Right ventricle myocardium superior (tissue), 1 donor: ENCODE data around the gene DYRK1A. TPM values are rescaled to one million over a fixed set of nuclear protein-coding genes. Genes with fewer than 3 reads are reported as not detected.
"Not testable (repeated sequence)": the region's sequence is repeated elsewhere in the genome, so short reads cannot be mapped to it uniquely, and the experiment has no call there.

ENCODE experiments used
- ATAC-seq: fragments of 200-7000 bp; cut with Tn5 transposase; one replicate; pipeline ENCODE4 v1.9.1; 2020; ENCODE audit warnings: mild to moderate bottlenecking; ENCODE audit not compliant: poor library complexity
- DNase-seq: peaks from one replicate; pipeline ENCODE4 v3.0.0-alpha.2; 2020
- intact Hi-C: fragments of 100-400 bp; cut with DNase I; formaldehyde crosslinking; loops from one replicate; pipeline ENCODE4 v1.11.2; 2022
- total RNA-seq: library from RNA; stranded (reverse); fragmentation: NEBNext Ultra II Directional; extraction: Animal tissue kit (Norgen Biotek cat#: 25700); gene quantifications from one replicate; pipeline ENCODE4 v1.2.1, GENCODE V29; 2021
- donor health status: DM: no; HTN: yes; CAD: no; lungs with severe emphysema.

DYRK1A gene
- total RNA-seq, 1 donor from 2014 or later: 62.7 TPM

- no peak for DNase-seq
- intact Hi-C loops: no loop called here
- no peak for ATAC-seq
Measured at GRCh38 chr21:37496972-37497371, 130.4 kb downstream of the DYRK1A start.

- intact Hi-C loops: no loop called here
- DNase-seq (no peak), ATAC-seq (no peak)
Measured at GRCh38 chr21:37498664-37499063, 132.1 kb downstream of the DYRK1A start.

- intact Hi-C loops: no loop called here
- DNase-seq (no peak), ATAC-seq (no peak)
Measured at GRCh38 chr21:37502947-37503346, 136.4 kb downstream of the DYRK1A start.

- ATAC-seq (no peak), DNase-seq (no peak)
- intact Hi-C loops: no loop called here
Measured at GRCh38 chr21:37503848-37504467, 137.4 kb downstream of the DYRK1A start.

GRCh38 chr21:37505963-37506362 lies 139.4 kb downstream of the DYRK1A start:
- intact Hi-C loops: no loop called here

GRCh38 chr21:37507716-37508115 lies 141.1 kb downstream of the DYRK1A start:
- DNase-seq: no peak
- no peak for ATAC-seq
- intact Hi-C loops: no loop called here

More at GRCh38 chr21:37505963-37506362, 139.4 kb downstream of the DYRK1A start:
- no peak for DNase-seq
- ATAC-seq: no peak

GRCh38 chr21:37508341-37508740 lies 141.8 kb downstream of the DYRK1A start:
- DNase-seq (no peak), ATAC-seq (no peak)
- intact Hi-C loops: no loop called here

GRCh38 chr21:37509802-37510393 lies 143.3 kb downstream of the DYRK1A start:
- no peak for ATAC-seq
- no peak for DNase-seq
- intact Hi-C loops: no loop called here

GRCh38 chr21:37511848-37512247 lies 145.3 kb downstream of the DYRK1A start:
- DNase-seq (no peak), ATAC-seq (no peak)
- intact Hi-C loops: no loop called here

- no peak for ATAC-seq
- no peak for DNase-seq
- intact Hi-C loops: no loop called here
Measured at GRCh38 chr21:37513383-37513782, 146.8 kb downstream of the DYRK1A start.

- intact Hi-C loops: no loop called here
- DNase-seq (no peak), ATAC-seq (no peak)
Measured at GRCh38 chr21:37514038-37514667, 147.6 kb downstream of the DYRK1A start.

- no peak for DNase-seq
- ATAC-seq: no peak
- intact Hi-C loops: no loop called here
Measured at GRCh38 chr21:37516998-37517397, 150.4 kb downstream of the DYRK1A start.

- ATAC-seq (no peak), DNase-seq (no peak)
- intact Hi-C loops: no loop called here
Measured at GRCh38 chr21:37520801-37521200, 154.2 kb downstream of the DYRK1A start.

- no peak for DNase-seq
- intact Hi-C loops: no loop called here
- no peak for ATAC-seq
Measured at GRCh38 chr21:37521658-37522057, 155.1 kb downstream of the DYRK1A start.

GRCh38 chr21:37522641-37523295 lies 156.2 kb downstream of the DYRK1A start:
- no peak for ATAC-seq
- intact Hi-C loops: no loop called here

GRCh38 chr21:37524944-37525343 lies 158.4 kb downstream of the DYRK1A start:
- intact Hi-C loops, DNase-seq, ATAC-seq: not testable (repeated sequence)

More at GRCh38 chr21:37522641-37523295, 156.2 kb downstream of the DYRK1A start:
- DNase-seq: no peak

- intact Hi-C loops: no loop called here
- no peak for ATAC-seq
- DNase-seq: no peak
Measured at GRCh38 chr21:37525810-37526209, 159.2 kb downstream of the DYRK1A start.

- ATAC-seq (no peak), DNase-seq (no peak)
- intact Hi-C loops: no loop called here
Measured at GRCh38 chr21:37527103-37527502, 160.5 kb downstream of the DYRK1A start.

- no peak for ATAC-seq
- no peak for DNase-seq
- intact Hi-C loops: no loop called here
Measured at GRCh38 chr21:37527716-37528115, 161.1 kb downstream of the DYRK1A start.
